WTC11 (cell line): Measurements from ENCODE around the gene SCN8A.

Experiments
- ATF1 ChIP-seq: sonication (generic); formaldehyde crosslinking; IDR thresholded peaks from 2 replicates; pipeline ENCODE4 v1.8.1; 2023; ENCODE audit warnings: mild to moderate bottlenecking, moderate library complexity, missing genetic modification reagents
- E2F4 ChIP-seq: sonication (generic); formaldehyde crosslinking; IDR thresholded peaks from 2 replicates; pipeline ENCODE4 v1.8.1; 2022; ENCODE audit warnings: low read depth, mild to moderate bottlenecking, moderate library complexity, missing genetic modification reagents, borderline replicate concordance
- ELF4 ChIP-seq: sonication (generic); formaldehyde crosslinking; IDR thresholded peaks from 2 replicates; pipeline ENCODE4 v1.8.1; 2022; ENCODE audit warnings: low read depth, mild to moderate bottlenecking, moderate library complexity, missing genetic modification reagents
- ESRRA ChIP-seq: sonication (generic); formaldehyde crosslinking; IDR thresholded peaks from 2 replicates; pipeline ENCODE4 v1.8.1; 2022; ENCODE audit warnings: mild to moderate bottlenecking, missing genetic modification reagents, borderline replicate concordance
- HMGXB4 ChIP-seq: sonication (generic); formaldehyde crosslinking; IDR thresholded peaks from 2 replicates; pipeline ENCODE4 v1.8.1; 2023; ENCODE audit warnings: mild to moderate bottlenecking, moderate library complexity, missing genetic modification reagents
- JUN ChIP-seq: sonication (generic); formaldehyde crosslinking; IDR thresholded peaks from 2 replicates; pipeline ENCODE4 v1.8.0; 2023; ENCODE audit warnings: mild to moderate bottlenecking, missing genetic modification reagents
- NR3C1 ChIP-seq: sonication (generic); formaldehyde crosslinking; conservative IDR thresholded peaks from 2 replicates; pipeline ENCODE4 v1.8.1; 2023; ENCODE audit warnings: low read depth, mild to moderate bottlenecking, missing genetic modification reagents
- ZNF121 ChIP-seq: sonication (generic); formaldehyde crosslinking; IDR thresholded peaks from 2 replicates; pipeline ENCODE4 v1.8.0; 2023; ENCODE audit warnings: missing genetic modification reagents
- ZNF138 ChIP-seq: sonication (generic); formaldehyde crosslinking; conservative IDR thresholded peaks from 2 replicates; pipeline ENCODE4 v1.8.1; 2022; ENCODE audit warnings: mild to moderate bottlenecking, moderate library complexity, missing genetic modification reagents
- TF ChIP-seq, protein P1 (sequence below): fragments of 200-600 bp; IDR thresholded peaks from 2 replicates; pipeline ENCODE4 v1.8.0; 2022; ENCODE audit warnings: antibody characterized with exemption
- TF ChIP-seq, protein P2 (sequence below): sonication (generic); formaldehyde crosslinking; IDR thresholded peaks from 2 replicates; pipeline ENCODE4 v1.8.1; 2023; ENCODE audit warnings: mild to moderate bottlenecking, missing genetic modification reagents, moderate library complexity
- TF ChIP-seq, protein P3 (sequence below): sonication (generic); formaldehyde crosslinking; IDR thresholded peaks from 2 replicates; pipeline ENCODE4 v1.8.1; 2022; ENCODE audit warnings: mild to moderate bottlenecking, missing genetic modification reagents, moderate library complexity, borderline replicate concordance
- TF ChIP-seq, protein P4 (sequence below): sonication (generic); formaldehyde crosslinking; IDR thresholded peaks from 2 replicates; pipeline ENCODE4 v1.8.0; 2022; ENCODE audit warnings: mild to moderate bottlenecking, missing genetic modification reagents

DNA sequence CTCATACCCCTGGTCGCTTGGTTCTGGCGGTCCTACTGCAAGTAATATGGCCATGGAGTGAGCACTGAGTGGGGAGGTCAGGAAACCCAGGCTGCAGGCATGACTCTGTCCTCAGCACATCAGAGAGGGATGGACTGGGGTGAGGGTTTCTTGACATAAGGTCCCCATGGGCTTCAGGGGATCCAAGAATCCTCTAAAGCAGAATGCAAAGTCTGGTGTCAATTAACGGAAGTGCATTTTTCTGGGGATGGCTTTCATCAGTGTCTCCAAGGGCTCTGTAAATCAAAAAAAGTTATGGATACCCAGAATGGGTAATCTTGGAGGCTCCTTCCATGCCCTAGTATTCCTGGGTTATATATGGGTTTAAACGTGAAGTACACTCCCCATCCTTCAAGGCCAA lies 253.8 kb downstream of the SCN8A start:
- TF ChIP-seq, protein P1, sequence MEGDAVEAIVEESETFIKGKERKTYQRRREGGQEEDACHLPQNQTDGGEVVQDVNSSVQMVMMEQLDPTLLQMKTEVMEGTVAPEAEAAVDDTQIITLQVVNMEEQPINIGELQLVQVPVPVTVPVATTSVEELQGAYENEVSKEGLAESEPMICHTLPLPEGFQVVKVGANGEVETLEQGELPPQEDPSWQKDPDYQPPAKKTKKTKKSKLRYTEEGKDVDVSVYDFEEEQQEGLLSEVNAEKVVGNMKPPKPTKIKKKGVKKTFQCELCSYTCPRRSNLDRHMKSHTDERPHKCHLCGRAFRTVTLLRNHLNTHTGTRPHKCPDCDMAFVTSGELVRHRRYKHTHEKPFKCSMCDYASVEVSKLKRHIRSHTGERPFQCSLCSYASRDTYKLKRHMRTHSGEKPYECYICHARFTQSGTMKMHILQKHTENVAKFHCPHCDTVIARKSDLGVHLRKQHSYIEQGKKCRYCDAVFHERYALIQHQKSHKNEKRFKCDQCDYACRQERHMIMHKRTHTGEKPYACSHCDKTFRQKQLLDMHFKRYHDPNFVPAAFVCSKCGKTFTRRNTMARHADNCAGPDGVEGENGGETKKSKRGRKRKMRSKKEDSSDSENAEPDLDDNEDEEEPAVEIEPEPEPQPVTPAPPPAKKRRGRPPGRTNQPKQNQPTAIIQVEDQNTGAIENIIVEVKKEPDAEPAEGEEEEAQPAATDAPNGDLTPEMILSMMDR = no peak
- TF ChIP-seq JUN (CRISPR knock-in tag) = no peak
- TF ChIP-seq ATF1 (CRISPR knock-in tag) = no peak
- TF ChIP-seq, protein P2, sequence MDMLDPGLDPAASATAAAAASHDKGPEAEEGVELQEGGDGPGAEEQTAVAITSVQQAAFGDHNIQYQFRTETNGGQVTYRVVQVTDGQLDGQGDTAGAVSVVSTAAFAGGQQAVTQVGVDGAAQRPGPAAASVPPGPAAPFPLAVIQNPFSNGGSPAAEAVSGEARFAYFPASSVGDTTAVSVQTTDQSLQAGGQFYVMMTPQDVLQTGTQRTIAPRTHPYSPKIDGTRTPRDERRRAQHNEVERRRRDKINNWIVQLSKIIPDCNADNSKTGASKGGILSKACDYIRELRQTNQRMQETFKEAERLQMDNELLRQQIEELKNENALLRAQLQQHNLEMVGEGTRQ (CRISPR knock-in tag) = no peak
- no peak for TF ChIP-seq NR3C1 (CRISPR knock-in tag)
- no peak for TF ChIP-seq ELF4 (CRISPR knock-in tag)
- no peak for TF ChIP-seq ZNF138 (CRISPR knock-in tag)
- TF ChIP-seq ZNF121 (CRISPR knock-in tag) = no peak
- no peak for TF ChIP-seq HMGXB4 (CRISPR knock-in tag)
- TF ChIP-seq, protein P3, sequence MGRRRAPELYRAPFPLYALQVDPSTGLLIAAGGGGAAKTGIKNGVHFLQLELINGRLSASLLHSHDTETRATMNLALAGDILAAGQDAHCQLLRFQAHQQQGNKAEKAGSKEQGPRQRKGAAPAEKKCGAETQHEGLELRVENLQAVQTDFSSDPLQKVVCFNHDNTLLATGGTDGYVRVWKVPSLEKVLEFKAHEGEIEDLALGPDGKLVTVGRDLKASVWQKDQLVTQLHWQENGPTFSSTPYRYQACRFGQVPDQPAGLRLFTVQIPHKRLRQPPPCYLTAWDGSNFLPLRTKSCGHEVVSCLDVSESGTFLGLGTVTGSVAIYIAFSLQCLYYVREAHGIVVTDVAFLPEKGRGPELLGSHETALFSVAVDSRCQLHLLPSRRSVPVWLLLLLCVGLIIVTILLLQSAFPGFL = no peak
- TF ChIP-seq ESRRA (CRISPR knock-in tag) = no peak
- TF ChIP-seq, protein P4, sequence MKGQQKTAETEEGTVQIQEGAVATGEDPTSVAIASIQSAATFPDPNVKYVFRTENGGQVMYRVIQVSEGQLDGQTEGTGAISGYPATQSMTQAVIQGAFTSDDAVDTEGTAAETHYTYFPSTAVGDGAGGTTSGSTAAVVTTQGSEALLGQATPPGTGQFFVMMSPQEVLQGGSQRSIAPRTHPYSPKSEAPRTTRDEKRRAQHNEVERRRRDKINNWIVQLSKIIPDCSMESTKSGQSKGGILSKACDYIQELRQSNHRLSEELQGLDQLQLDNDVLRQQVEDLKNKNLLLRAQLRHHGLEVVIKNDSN (CRISPR knock-in tag) = no peak
- TF ChIP-seq E2F4 = no peak
